Measurements from ENCODE around the gene LZTR1.

The LZTR1 gene

GRCh38 chr22:20955548-20955947 is 26.5 kb upstream of the LZTR1 start:
- no peak for DNase-seq
- no peaks in the 10 kb centered on the region for H3K9me3 ChIP-seq (ENCODE audit: severe bottlenecking)
- no peak for TF ChIP-seq CTCF (IDR thresholded peaks at IDR 0.05; ENCODE audit: low read depth, low read length)
- H3K27ac ChIP-seq = no peak overlapping the region
- no peaks in the 10 kb centered on the region for H3K27me3 ChIP-seq (ENCODE audit: insufficient read depth, low read depth, severe bottlenecking)
- H3K4me3 ChIP-seq (ENCODE audit: low read depth, low read length) = no peak overlapping the region
- peaks cover 39% of the 10 kb centered on the region for H3K36me3 ChIP-seq

- Histone ChIP-seq H3K9me3 (ENCODE audit: severe bottlenecking) (no peaks in the 10 kb centered on the region), H3K27ac (no peak overlapping the region), H3K4me3 (ENCODE audit: low read depth, low read length) (no peak overlapping the region), H3K27me3 (ENCODE audit: insufficient read depth, low read depth, severe bottlenecking) (no peaks in the 10 kb centered on the region), H3K36me3 (peaks cover 29% of the 10 kb centered on the region)
- DNase-seq = no peak
- no peak for TF ChIP-seq CTCF (IDR thresholded peaks at IDR 0.05; ENCODE audit: low read depth, low read length)
Observed at GRCh38 chr22:20956258-20957101, 25.6 kb upstream of the LZTR1 start.

GRCh38 chr22:20957102-20957682 is 24.9 kb upstream of the LZTR1 start:
- no peak overlapping the region for H3K4me3 ChIP-seq (ENCODE audit: low read depth, low read length)

GRCh38 chr22:20957683-20958431 is 24.2 kb upstream of the LZTR1 start:
- no peaks in the 10 kb centered on the region for H3K27me3 ChIP-seq (ENCODE audit: insufficient read depth, low read depth, severe bottlenecking)
- peaks cover 16% of the 10 kb centered on the region for H3K36me3 ChIP-seq
- peak; percentile 46 for DNase-seq
- no peaks in the 10 kb centered on the region for H3K9me3 ChIP-seq (ENCODE audit: severe bottlenecking)
- no peak for TF ChIP-seq CTCF (IDR thresholded peaks at IDR 0.05; ENCODE audit: low read depth, low read length)
- no peak overlapping the region; the same call in 1 of the 2 replicates for H3K4me3 ChIP-seq (ENCODE audit: low read depth, low read length)
- H3K27ac ChIP-seq = peak overlapping the region; percentile 68

More at GRCh38 chr22:20957102-20957682, 24.9 kb upstream of the LZTR1 start:
- Histone ChIP-seq H3K27me3 (ENCODE audit: insufficient read depth, low read depth, severe bottlenecking) (no peaks in the 10 kb centered on the region), H3K9me3 (ENCODE audit: severe bottlenecking) (no peaks in the 10 kb centered on the region), H3K36me3 (peaks cover 22% of the 10 kb centered on the region), H3K27ac (no peak overlapping the region; the same call in 1 of the 2 replicates)
- TF ChIP-seq CTCF (IDR thresholded peaks at IDR 0.05; ENCODE audit: low read depth, low read length) = no peak
- no peak for DNase-seq

GRCh38 chr22:20959578-20960461 is 22.3 kb upstream of the LZTR1 start:
- Histone ChIP-seq H3K27ac (no peak overlapping the region), H3K36me3 (no peaks in the 10 kb centered on the region), H3K4me3 (ENCODE audit: low read depth, low read length) (no peak overlapping the region), H3K9me3 (ENCODE audit: severe bottlenecking) (no peaks in the 10 kb centered on the region), H3K27me3 (ENCODE audit: insufficient read depth, low read depth, severe bottlenecking) (no peaks in the 10 kb centered on the region)
- DNase-seq = no peak
- no peak for TF ChIP-seq CTCF (IDR thresholded peaks at IDR 0.05; ENCODE audit: low read depth, low read length)
